GM12872 (cell line): Measurements from ENCODE around the gene FITM1.

ENCODE experiments used
- TF ChIP-seq, protein P1 (sequence below): IDR thresholded peaks from 3 replicates; pipeline ENCODE4 v1.5.1; 2011; ENCODE audit warnings: low read depth, mild to moderate bottlenecking, low read length, moderate library complexity; ENCODE audit not compliant: insufficient read depth

FITM1 gene

GRCh38 chr14:24141097-24141880 is 10.8 kb downstream of the FITM1 start, which contains the start of gene EMC9:
Gene EMC9 (minus strand): TSS chr14:24141591. CDS start chr14:24141304, 287 bp downstream.
- TF ChIP-seq, protein P1, sequence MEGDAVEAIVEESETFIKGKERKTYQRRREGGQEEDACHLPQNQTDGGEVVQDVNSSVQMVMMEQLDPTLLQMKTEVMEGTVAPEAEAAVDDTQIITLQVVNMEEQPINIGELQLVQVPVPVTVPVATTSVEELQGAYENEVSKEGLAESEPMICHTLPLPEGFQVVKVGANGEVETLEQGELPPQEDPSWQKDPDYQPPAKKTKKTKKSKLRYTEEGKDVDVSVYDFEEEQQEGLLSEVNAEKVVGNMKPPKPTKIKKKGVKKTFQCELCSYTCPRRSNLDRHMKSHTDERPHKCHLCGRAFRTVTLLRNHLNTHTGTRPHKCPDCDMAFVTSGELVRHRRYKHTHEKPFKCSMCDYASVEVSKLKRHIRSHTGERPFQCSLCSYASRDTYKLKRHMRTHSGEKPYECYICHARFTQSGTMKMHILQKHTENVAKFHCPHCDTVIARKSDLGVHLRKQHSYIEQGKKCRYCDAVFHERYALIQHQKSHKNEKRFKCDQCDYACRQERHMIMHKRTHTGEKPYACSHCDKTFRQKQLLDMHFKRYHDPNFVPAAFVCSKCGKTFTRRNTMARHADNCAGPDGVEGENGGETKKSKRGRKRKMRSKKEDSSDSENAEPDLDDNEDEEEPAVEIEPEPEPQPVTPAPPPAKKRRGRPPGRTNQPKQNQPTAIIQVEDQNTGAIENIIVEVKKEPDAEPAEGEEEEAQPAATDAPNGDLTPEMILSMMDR, result peak; percentile 37; the same call in 2 of the 3 replicates

GRCh38 chr14:24143511-24143910 is 13.1 kb downstream of the FITM1 start:
- TF ChIP-seq, protein P1, result no peak

DNA sequence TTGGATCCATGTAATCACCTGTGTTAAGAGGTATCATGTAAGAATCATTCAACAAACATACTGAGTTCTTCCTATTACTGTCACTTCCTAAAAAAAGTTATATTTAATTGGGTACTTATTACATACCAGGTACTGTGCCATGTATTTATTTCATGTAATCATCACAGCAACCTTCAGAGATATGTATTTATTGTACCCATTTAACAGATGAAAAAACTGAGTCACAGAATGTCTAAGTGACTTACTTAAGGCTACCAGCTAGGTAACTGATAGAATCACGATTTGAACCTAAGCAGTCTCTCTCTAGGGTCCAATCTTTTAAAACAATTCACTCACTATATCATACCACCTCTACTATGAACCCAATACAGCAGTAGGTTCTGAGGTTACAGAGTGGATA is 14.0 kb downstream of the FITM1 start:
- TF ChIP-seq, protein P1, result no peak

GRCh38 chr14:24145219-24145618 is 14.8 kb downstream of the FITM1 start:
- TF ChIP-seq, protein P1, result no peak

GRCh38 chr14:24145690-24146452 is 15.4 kb downstream of the FITM1 start:
- TF ChIP-seq, protein P1, result no peak

DNA sequence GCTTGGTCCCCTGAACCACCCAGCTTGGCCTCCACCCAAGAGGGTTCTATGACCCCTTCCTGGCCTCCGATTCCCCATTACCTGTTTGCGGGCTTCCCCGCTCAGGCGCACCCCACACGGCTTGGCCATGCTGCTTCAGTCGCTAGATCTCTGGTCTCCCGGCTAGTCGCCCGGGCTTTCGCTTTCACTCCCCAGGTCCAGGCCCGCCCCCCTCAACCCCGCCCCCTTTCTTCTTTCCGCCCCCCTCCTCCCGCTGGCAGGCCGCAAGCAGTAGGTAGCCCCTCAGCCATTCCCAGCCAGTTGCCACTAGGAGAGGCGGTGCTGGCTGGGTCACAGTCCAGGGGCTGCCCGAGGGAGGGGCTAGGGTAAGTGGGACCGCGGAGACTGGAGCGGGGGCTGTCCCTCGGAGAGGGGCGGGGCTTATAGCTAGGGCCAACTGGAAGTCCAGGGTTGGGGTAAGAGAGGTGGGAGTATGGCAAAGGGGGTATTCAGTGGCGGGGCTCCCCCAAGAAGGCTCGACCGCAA is 16.1 kb downstream of the FITM1 start, which contains the start of gene PSME2:
Gene PSME2, minus strand, starts transcription at position 158 of the 525 bp plus-strand sequence. Its CDS starts 29 bp downstream, at position 129.
- TF ChIP-seq, protein P1, result no peak

DNA sequence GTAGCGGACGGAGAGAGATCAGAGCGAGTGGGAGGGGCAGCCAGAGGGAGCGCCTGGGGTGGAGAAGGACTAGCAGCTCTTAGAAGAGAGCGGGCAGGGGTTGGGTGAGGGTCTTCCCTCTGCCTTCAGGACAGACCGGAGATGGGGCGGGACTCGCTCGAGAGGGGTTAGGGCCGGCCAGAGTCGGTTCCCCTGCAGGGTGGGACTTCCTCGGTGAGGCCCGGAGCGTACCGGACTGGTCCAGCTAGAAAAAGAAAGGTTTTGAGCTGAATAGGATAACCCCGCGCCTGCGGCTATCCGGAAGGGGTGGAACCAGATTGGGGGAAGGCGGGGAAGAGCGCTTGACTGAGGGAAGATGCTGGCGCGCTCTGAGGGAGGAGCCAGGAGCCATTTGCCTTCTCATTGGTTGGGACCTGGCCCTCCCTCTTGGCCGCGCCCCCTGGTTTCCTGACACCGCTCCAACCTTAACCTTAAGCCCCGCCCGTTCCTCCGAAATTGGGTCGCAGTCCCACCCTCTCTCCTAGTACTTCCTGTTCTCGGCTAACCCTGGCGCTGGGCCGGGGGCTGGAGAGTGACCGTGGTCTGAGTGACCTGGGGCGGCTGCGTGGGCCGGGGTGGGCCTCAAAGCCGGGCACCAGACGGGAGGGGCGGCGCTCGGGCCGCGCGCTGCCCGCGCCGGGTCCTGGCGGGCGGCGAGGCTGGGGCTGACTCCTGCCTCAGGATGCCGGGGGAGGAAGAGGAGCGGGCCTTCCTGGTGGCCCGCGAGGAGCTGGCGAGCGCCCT is 16.7 kb downstream of the FITM1 start, which contains the start of gene RNF31:
Gene RNF31, plus strand, starts transcription at position 521 of the 783 bp plus-strand sequence. Its CDS starts 201 bp downstream, at position 722.
- TF ChIP-seq, protein P1, result no peak
